Raji (cell line): ENCODE data around the gene PPP4R3A.

Experiments used
- POLR2A ChIP-seq: IDR thresholded peaks from 2 replicates; pipeline ENCODE4 v1.6.1; 2011; ENCODE audit warnings: low read depth, low read length, control low read depth; ENCODE audit not compliant: insufficient read depth

PPP4R3A gene

DNA sequence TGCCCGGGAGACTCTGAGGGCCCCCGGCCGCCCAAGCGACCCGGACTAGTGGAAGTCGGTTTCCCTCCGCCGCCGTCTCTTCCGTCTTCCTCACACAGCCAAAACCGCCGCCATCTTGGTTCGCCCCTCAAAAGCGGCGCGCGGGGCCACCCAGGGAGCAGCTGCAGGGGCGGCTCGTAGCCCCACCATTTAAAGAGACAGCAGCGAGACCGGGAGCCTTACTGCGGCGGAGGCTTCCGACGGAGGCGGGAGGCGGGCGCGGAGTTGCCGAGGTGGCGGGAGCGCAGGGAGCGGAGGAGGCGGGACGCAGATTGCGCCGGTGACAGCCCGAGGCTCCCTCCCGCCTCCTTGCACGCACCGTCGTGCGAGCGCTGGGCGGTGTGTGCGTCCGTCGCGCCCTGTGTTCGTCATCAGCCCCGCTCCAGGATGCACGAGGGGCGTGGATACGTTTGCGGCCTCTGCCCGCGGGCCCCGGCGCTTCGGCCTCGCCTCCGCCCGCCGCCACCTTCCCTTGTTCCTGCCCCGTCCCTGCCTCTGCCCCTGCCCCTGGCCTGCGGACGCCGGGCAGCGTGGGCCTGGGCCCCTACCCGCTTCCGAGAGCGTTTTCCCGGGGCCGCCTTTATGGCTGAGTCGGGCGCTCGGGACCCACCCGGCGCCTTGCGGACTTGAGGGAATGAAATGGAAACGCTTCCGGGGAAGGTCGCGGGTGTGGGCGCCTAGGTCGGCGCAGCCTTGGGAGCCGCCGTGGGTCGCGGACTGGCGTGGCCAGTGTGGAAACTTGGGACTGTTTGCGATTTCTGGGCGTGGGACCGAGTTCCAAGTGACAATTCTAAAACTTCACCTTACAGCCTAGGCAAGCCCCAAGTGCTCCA is at the start of gene PPP4R3A:
PPP4R3A (minus strand) TSS at position 140 of the 872 bp plus-strand sequence. CDS start 663 bp downstream, outside the sequence.
- TF ChIP-seq POLR2A, result peak; percentile 94

DNA sequence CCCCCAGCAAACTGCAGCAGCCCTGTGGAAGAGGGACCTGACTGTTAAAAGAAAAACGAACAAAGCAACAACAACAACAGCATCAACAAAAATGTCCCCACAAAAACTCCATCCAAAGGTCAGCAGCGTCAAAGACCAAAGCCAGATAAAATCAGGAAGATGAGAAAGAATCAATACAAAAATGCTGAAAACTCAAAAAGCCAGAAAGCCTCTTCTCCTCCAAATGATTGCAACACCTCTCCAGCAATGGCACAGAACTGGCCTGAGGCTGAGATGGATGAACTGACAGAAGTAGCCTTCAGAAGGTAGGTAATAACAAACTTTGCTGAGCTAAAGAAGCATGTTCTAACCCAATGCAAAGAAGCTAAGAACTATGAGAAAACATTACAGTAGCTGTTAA is 45.4 kb upstream of the PPP4R3A start:
- no peak for TF ChIP-seq POLR2A

DNA sequence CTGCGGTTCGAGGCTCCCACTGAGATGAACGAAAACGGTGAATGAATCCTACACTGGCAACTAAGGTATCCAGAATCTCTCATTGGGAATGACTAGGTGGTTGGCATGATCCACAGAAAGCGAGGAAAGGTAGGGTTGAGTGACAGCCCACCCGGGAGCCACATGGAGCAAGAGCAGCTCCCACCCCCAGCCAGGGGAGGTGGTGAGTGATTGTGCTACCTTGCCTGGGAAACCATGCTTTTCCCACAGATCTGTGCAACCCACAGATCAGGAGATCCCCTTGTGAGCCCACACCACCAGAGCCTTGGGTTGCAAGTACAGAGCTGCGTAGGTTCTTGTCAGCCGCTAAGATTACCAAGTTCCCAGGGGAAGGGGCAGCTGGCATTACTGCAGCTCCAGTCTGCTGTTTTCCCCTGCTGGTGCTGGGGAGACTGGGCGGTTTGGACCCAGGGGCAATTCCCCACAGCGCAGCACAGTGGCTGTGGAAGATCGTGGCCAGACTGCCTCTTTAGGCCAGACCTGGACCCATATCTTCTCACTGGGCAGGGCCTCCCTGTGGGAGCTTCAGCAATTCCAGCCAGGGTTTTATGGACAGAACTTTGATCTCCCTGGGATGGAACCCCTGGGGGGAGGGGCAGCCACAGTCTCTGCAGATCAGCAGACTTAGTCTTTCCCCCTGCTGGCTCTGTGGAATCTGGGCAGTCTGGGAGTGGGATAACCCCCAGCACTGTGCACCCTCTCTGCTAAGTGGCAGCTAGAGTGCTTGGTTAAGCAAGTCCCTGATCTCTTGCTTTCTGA is 44.6 kb upstream of the PPP4R3A start:
- no peak for TF ChIP-seq POLR2A

DNA sequence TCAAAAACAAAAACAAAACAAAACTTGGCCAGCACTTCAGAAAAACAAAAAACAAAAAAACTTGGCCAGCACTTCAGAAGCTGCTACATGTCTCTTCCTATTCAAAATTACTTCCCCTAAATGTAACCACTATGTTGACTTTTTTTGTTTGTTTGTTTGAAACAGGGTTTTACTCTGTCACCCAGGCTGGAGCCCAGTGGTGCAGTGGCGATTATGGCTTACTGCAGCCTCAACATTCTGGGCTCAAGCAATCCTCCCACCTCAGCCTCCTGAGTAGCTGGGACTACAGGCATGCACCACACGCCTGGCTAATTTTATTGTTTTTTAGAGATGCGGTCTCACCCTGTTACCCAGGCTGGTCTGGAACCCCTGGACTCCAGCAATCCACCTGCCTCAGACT is 38.0 kb upstream of the PPP4R3A start:
- TF ChIP-seq POLR2A, result no peak

DNA sequence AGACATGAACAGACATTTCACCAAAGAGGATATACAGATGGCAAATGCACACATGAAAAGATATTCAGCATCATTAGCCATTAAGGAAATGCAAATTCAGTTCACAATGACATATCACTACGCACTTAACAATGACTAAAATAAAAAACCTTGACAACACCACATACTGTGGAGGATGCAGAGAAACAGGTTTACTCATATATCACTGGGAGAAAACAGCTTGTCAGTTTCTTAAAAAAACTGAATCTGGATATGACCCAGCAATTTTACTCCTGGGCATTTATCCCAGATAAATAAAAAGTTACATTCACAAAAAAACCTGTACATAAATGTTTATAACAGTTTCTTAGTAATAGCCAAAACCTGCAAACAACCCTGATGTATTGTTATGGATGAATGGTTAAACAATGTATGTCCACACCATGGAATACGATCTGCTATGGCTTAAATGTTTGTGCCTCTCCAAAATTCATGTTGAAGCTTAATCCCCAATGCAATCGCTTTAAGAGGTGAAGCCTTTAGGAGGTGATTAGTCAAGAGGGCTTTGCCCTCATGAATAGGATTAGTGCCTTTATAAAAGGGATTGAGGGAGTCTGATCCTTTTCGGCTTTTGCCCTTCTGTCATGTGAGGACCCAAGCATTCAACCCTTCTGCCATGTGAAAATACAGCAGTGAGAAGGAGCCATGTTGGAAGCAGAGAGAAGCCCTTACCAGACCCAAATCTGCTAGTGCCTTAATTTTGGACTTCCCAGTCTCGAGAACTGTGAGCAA is 36.0 kb upstream of the PPP4R3A start:
- TF ChIP-seq POLR2A, result no peak

DNA sequence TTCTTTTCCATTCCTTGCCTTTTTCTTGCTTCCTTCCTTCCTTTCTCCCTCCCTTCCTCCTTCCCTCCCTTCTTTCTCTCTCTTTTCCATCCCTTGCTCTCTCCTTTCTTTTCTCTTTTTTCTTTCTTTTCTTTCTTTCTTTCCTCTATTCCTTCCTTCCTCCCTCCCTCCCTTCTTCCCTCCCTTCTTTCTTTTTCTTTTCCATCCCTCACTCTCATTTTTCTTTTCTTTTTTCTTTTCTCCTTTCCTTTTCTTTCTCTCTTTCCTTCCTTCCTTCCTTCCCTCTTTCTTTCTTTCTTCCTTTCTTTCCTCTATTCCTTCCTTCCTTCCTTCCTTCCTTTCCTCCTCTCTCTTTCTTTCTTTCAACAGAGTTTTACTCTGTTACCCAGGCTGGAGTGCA is 35.1 kb upstream of the PPP4R3A start:
- no peak for TF ChIP-seq POLR2A

DNA sequence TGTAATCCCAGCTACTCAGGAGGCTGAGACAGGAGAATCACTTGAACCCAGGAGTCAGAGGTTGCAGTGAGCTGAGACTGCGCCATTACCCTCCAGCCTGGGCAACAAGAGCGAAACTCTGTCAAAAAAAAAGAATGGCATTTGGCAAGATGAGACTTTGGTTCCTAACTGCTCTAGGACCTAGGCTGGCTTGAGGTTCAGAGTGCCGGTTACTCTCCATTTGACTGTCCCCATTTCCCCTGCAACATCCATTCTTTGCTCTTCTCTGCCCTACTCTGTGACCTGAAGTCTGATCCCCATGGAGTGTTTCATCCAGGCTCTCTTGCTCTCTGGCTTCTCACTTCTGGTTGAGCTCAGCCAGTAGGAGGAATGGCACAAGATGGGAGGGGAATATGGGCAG is 26.2 kb upstream of the PPP4R3A start:
- no peak for TF ChIP-seq POLR2A

DNA sequence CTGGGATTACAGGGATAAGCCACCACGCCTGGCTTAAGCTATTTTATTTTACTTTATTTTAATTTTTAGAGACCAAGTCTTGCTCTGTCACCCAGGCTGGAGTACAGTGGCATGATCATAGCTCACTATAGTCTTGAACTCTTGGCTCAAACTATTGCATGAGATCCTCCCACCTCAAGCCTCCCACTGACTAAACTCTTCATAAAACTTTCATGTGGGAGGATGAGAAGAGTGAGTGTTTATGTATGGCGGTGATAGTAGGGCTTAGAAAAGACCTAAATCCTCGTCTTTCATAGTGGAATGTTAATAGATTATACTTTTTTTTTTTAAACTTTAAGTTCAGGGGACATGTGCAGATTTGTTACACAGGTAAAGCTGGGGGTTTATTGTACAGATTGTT is 23.5 kb upstream of the PPP4R3A start:
- no peak for TF ChIP-seq POLR2A

DNA sequence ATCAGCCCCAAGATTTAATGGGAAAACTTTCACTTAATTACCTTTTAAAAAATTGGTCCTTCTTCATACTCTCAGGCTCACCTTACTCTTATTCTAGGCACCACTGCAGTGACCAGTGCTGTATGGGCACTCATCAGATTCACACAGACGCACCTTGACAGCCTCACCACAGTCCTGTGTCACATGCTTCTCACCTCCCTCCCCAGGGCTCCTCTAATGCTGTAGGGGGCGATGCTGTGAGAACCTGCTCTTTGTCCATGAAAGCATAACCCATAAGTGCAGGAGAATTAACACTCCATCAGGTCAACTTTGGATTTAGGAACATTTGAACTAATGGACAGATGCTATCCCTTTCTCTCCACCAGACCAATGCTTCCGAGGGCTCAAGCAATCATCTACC is 13.9 kb upstream of the PPP4R3A start:
- TF ChIP-seq POLR2A, result no peak

DNA sequence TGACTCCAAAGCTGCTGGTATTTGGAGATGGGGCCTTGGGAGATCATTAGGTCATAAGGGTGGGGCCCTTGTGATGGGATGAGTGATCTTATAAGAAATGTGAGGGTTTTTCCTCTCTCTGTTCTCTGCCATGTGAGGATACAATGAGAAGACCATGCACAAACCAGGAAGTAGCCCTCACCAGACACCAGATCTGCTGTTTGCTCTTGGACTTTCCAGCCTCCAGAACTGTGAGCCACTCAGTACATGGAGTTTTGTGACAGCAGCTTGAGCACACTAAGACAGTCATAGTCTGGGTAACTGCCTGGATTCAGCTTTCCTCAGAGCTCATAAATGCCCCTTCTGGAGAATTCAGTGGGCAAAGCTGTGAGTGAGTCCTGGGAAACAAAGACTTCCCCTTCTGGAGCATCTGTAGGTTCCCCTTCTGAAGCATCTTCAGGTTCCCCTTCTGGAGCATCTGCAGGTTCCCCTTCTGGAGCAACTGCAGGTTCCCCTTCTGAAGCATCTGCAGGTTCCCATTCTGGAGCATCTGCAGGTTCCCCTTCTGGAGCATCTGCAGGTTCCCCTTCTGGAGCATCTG is 11.0 kb upstream of the PPP4R3A start:
- TF ChIP-seq POLR2A, result no peak

DNA sequence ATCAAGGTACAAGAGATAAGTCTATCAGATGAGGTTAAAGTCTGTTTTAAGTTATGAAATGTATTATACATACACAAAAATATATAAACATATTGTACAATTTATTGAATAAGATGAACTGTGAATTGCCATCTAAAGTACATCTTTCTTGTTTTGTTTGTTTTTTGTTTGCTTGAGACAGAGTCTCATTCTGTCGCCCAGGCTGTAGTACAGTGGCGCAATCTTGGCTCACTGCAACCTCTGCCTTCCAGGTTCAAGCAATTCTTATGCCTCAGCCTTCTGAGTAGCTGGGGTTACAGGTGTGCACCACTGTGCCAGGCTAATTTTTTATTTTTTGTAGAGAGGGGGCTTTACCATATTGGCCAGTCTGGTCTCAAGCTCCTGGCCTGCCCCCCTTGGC is 10.0 kb upstream of the PPP4R3A start:
- TF ChIP-seq POLR2A, result no peak

DNA sequence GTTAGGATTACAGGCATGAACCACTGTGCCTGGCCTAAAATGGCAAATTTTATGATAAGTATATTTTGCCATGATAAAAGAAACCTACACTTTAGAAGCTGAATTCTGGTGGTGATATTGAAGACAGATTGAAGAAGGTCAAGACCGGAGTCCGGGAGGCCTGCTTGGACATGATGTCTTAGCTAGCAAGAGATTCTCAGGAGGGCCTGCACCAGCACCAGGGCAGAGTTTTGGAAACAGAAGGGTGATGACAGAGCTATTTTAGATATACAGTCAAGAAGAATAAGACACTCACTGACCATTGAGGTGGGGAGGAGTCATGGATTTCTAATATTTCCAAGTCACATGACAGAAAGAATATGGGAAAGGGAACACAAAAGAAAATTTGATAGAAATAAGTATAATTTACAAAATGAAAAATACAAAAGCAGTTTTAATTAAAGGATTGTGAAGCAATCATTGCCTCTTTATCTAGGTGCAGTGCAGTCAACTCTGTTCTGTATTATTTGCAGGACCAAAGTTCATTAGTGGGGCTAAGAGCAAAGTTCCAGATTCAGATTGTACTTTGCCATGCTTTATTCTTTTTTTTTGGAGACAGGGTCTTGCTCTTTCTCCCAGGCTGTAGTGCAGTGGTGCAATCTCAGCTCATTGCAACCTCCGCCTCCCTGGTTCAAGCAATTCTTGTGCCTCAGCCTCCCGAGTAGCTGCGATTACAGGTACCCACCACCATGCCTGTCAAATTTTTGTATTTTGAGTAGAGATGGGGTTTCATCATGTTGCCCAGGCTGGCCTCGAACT is 9.3 kb upstream of the PPP4R3A start:
- TF ChIP-seq POLR2A, result no peak

DNA sequence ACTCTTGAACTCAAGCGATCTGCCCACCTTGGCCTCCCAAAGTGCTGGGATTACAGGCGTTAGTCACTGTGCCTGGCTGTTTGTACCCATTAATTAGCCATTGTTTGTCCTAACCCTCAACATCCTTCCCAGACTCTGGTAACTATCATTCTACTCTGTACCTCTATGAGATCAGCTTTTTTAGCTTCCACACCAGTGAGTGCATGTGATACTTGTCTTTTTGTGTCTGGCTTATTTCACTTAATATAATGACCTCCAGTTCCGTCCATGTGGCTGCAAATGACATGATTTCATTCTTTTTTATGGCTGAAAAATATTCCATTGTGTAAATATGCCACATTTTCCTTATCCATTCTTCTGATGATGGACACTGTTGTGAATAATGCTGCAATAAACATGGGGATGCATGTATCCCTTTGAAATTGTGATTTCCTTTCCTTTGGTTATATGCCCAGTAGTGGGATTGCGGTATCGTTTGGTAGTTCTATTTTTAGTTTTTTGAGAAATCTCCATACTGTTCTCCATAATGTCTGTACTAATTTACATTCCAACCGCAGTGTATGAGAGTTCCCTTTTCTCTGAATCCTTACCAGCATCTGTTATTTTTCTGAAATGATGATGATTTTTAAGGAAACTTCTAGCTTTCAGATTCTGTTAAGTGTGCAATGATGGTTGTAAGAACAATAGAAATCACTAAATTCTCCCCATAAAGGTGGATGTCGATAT is 6.7 kb upstream of the PPP4R3A start:
- TF ChIP-seq POLR2A, result no peak

DNA sequence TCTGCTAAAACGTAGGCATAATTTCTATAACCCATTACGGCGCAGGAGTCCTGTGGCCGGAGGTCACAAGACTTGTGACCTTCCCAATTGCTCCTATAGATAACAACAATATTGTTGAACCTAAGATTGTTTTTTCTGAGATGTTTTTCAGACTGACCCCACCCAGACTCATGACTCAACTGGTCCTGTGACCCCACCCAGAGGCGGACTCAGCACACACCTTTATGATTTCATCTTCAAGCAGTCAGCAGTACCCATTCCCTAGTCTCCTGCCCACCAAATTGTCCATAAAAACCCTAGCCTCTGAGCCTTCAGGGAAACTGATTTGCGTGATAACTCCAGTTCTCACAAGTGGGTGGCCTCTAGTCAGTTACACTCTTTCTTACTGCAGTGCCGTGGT is 5.9 kb upstream of the PPP4R3A start:
- no peak for TF ChIP-seq POLR2A
